HCEC 1CT (cell line): ENCODE data around the gene TIMM21.

Source experiments
- DNase-seq: peaks from one replicate; pipeline ENCODE4 v3.0.0-alpha.2; 2017

TIMM21 gene

GRCh38 chr18:74148543-74149070 is 284 bp downstream of the TIMM21 start:
- no peak for DNase-seq

GRCh38 chr18:74149878-74150277 is 1.6 kb downstream of the TIMM21 start:
- DNase-seq = no peak

- DNase-seq = no peak
These were observed 3.9 kb downstream of the TIMM21 start for GRCh38 chr18:74152270-74152669.

- no peak for DNase-seq
These were observed 4.5 kb downstream of the TIMM21 start for GRCh38 chr18:74152857-74153256.

GRCh38 chr18:74153377-74153776 is 5.1 kb downstream of the TIMM21 start:
- DNase-seq = no peak

GRCh38 chr18:74153793-74154192 is 5.5 kb downstream of the TIMM21 start:
- DNase-seq = no peak

GRCh38 chr18:74154716-74155115 is 6.4 kb downstream of the TIMM21 start:
- DNase-seq = no peak

GRCh38 chr18:74155276-74155675 is 7.0 kb downstream of the TIMM21 start:
- DNase-seq = no peak

- DNase-seq = no peak
These were observed 14.8 kb downstream of the TIMM21 start for GRCh38 chr18:74163019-74163660.

GRCh38 chr18:74166386-74166785 is 18.1 kb downstream of the TIMM21 start:
- DNase-seq = no peak

- no peak for DNase-seq
These were observed 23.7 kb downstream of the TIMM21 start for GRCh38 chr18:74171910-74172606.

GRCh38 chr18:74172697-74173433 is 24.5 kb downstream of the TIMM21 start:
- DNase-seq = no peak

- DNase-seq = no peak
These were observed 25.1 kb downstream of the TIMM21 start for GRCh38 chr18:74173434-74173750.

- DNase-seq = no peak
These were observed 27.3 kb downstream of the TIMM21 start for GRCh38 chr18:74175658-74176057.

- no peak for DNase-seq
These were observed 30.6 kb downstream of the TIMM21 start for GRCh38 chr18:74178884-74179283.

- no peak for DNase-seq
These were observed 31.4 kb downstream of the TIMM21 start for GRCh38 chr18:74179623-74180199.

GRCh38 chr18:74182335-74182734 is 34.0 kb downstream of the TIMM21 start:
- no peak for DNase-seq

GRCh38 chr18:74183130-74183529 is 34.8 kb downstream of the TIMM21 start:
- no peak for DNase-seq

- DNase-seq = no peak
These were observed 36.6 kb downstream of the TIMM21 start for GRCh38 chr18:74184875-74185274.

- DNase-seq = no peak
These were observed 37.5 kb downstream of the TIMM21 start for GRCh38 chr18:74185860-74186259.

- DNase-seq = no peak
These were observed 38.3 kb downstream of the TIMM21 start for GRCh38 chr18:74186661-74187060.

- DNase-seq = peak; percentile 56
These were observed 41.8 kb downstream of the TIMM21 start for GRCh38 chr18:74190086-74190485.

GRCh38 chr18:74191577-74191976 is 43.3 kb downstream of the TIMM21 start:
- no peak for DNase-seq

- no peak for DNase-seq
These were observed 46.4 kb downstream of the TIMM21 start for GRCh38 chr18:74194691-74195090.
